Adrenal gland (tissue), 12 donors: ENCODE measurements around the gene MYBBP1A. TPM values are rescaled to one million over a fixed set of nuclear protein-coding genes. Genes with fewer than 3 reads are reported as not detected.

Experiments
- DNase-seq, 7 donors: peaks; one replicate each; pipeline ENCODE4 v3.0.0-alpha.2; 2019 to 2020
- H3K27ac ChIP-seq, 5 donors: fragments of 200-600 bp; sonication (generic) in 4 of 5; 1 replicate in 3 of 5; 2 replicates in 2 of 5; pipeline versions ENCODE4 v1.5.1 to v1.8.0; 2016 to 2020; ENCODE audit warnings: mild to moderate bottlenecking in 1 of 5
- H3K27me3 ChIP-seq: fragments of 200-600 bp; 2 replicates; pipeline ENCODE4 v1.8.0; 2021
- H3K36me3 ChIP-seq, 2 donors: fragments of 200-600 bp; replicated peaks in 1 of 2; 1 replicate in 1 of 2; 2 replicates in 1 of 2; pipeline versions ENCODE4 v1.5.1 to v1.8.0; 2018 to 2022
- H3K4me1 ChIP-seq, 2 donors: fragments of 200-600 bp; replicated peaks in 1 of 2; 1 replicate in 1 of 2; 2 replicates in 1 of 2; pipeline versions ENCODE4 v1.5.1 to v1.8.0; 2018 to 2021
- H3K4me3 ChIP-seq, 4 donors: fragments of 200-600 bp; sonication (generic) in 3 of 4; one replicate each; pipeline ENCODE4 v1.5.1; 2016 to 2018
- H3K9me3 ChIP-seq, 3 donors: fragments of 200-600 bp; sonication (generic) in 1 of 3; replicated peaks in 1 of 3; 1 replicate in 2 of 3; 2 replicates in 1 of 3; pipeline versions ENCODE4 v1.5.1 to v1.8.0; 2016 to 2021
- CTCF ChIP-seq, 6 experiments: fragments of 450-650 bp in 4 of 6; fragments of 200-600 bp in 2 of 6; sonication (generic) in 1 of 6; IDR thresholded peaks; 1 replicate in 5 of 6; 2 replicates in 1 of 6; pipeline versions ENCODE4 v1.5.1 to v1.8.0; 2016 to 2021; ENCODE audit warnings: antibody characterized with exemption in 6 of 6, mild to moderate bottlenecking in 2 of 6, moderate library complexity in 1 of 6
- POLR2A ChIP-seq, 2 donors: fragments of 450-650 bp; IDR thresholded peaks; one replicate each; pipeline ENCODE4 v1.6.1; 2017; ENCODE audit warnings: antibody characterized with exemption in 2 of 2, mild to moderate bottlenecking in 2 of 2, moderate library complexity in 1 of 2
- WGBS, 4 donors: extraction: QIAGEN DNeasy Blood & Tissue Kit in 2 of 4; methylation state at CpG; one replicate each; pipeline versions ENCODE4 v1.1.5 to v1.1.7; 2013 to 2017; 5-methylcytosine and 5-hydroxymethylcytosine counted together
- intact Hi-C, 2 donors: fragments of 100-400 bp; cut with DNase I; formaldehyde crosslinking; loops; one replicate each; pipeline versions ENCODE4 v1.14.1 to v1.15.0; 2022 to 2023
- polyA plus RNA-seq, 3 donors: library from polyadenylated mRNA; stranded (reverse); fragments of 200-250 nt in 2 of 3; fragments of 350-450 nt in 1 of 3; fragmentation: Illumina TruSeq in 1 of 3; extraction: RNeasy Lipid Tissue Mini Kit (QIAGEN cat#74804) in 1 of 3; gene quantifications; one replicate each; pipeline ENCODE4 v1.2.3, GENCODE V29; 2013 to 2014
- total RNA-seq, 9 donors: library from RNA; depleted of rRNA in 4 of 9; stranded (reverse); fragments of >200 nt in 4 of 9; fragments of 120-200 nt in 1 of 9; fragmentation: NEBNext Ultra II Directional in 1 of 9; extraction: Animal tissue kit (Norgen Biotek cat#: 25700) in 1 of 9; gene quantifications; one replicate each; pipeline versions ENCODE4 v1.1.0 to v1.2.4, GENCODE V29; 2013 to 2023
- donor health status: healthy with polysubstance abuse.
- donor health status: Bipolar disorder and iron deficiency.
- donor health status: DM: yes; HTN: yes; CAD: no.
- donor health status: DM: no; HTN: no; CAD: no.
- donor health status: DM: no; HTN: no; CAD: no.
- donor health status: DM: yes; HTN: yes; CAD: no.

Gene MYBBP1A
- total and polyA plus RNA-seq, 12 donors, result 17.9 to 65.5 (median 42.4) TPM

GRCh38 chr17:4560421-4560820 is 5.2 kb upstream of the MYBBP1A start, which contains the start of gene GGT6:
Gene GGT6 (minus strand): TSS chr17:4560577. CDS start chr17:4560521, 56 bp downstream.
- H3K4me3 ChIP-seq, result no peak within 1 kb of the TSS
- TF ChIP-seq CTCF (IDR thresholded peaks at IDR 0.05), result no peak
- no peak for TF ChIP-seq POLR2A (IDR thresholded peaks at IDR 0.05)
- WGBS, 4 donors, result 56 to 74% (median 67%) methylated on average over 8 to 12 of the region's 12 CpGs
- H3K27me3 ChIP-seq, result no peaks in the 10 kb centered on the region
- DNase-seq, result peak in 3 of 7 donors; percentile 62 to 65 (median 63)
- H3K4me1 ChIP-seq, result peaks cover 5 to 16% of the 10 kb centered on the region in 2 donors
- no peaks in the 10 kb centered on the region for H3K36me3 ChIP-seq
- peak within 1 kb of the TSS in 2 of 5 donors; percentile 47 to 49 for H3K27ac ChIP-seq
- no peaks in the 10 kb centered on the region for H3K9me3 ChIP-seq
- intact Hi-C loops, result no loop called here

- H3K4me1 ChIP-seq, result peaks cover 6 to 15% of the 10 kb centered on the region in 2 donors
- TF ChIP-seq CTCF (IDR thresholded peaks at IDR 0.05), result no peak
- TF ChIP-seq POLR2A (IDR thresholded peaks at IDR 0.05), result no peak
- DNase-seq, result no peak
- H3K36me3 ChIP-seq, result no peaks in the 10 kb centered on the region
- H3K9me3 ChIP-seq, result no peaks in the 10 kb centered on the region
- H3K4me3 ChIP-seq, result no peak overlapping the region
- WGBS, 4 donors, result 94 to 96% (median 96%) methylated on average over 3 to 5 of the region's 5 CpGs; no CpG with 5 or more reads in 1 of the 4 donors
- H3K27me3 ChIP-seq, result no peaks in the 10 kb centered on the region
- intact Hi-C loops, result no loop called here
- no peak overlapping the region for H3K27ac ChIP-seq
Observed at GRCh38 chr17:4559966-4560365, 4.8 kb upstream of the MYBBP1A start.

- intact Hi-C loops, result no loop called here
- no peak for DNase-seq
- Histone ChIP-seq H3K4me3 (no peak overlapping the region), H3K4me1 (peaks cover 13 to 21% of the 10 kb centered on the region in 2 donors), H3K27me3 (no peaks in the 10 kb centered on the region), H3K9me3 (no peaks in the 10 kb centered on the region), H3K36me3 (no peaks in the 10 kb centered on the region), H3K27ac (no peak overlapping the region)
- WGBS, 4 donors, result 57 to 70% (median 57%) methylated on average over 12 to 17 of the region's 17 CpGs; no CpG with 5 or more reads in 1 of the 4 donors
- no peak for TF ChIP-seq CTCF (IDR thresholded peaks at IDR 0.05)
- TF ChIP-seq POLR2A (IDR thresholded peaks at IDR 0.05), result no peak
Observed at GRCh38 chr17:4559139-4559791, 4.1 kb upstream of the MYBBP1A start.

- Histone ChIP-seq H3K36me3 (peaks cover 0 to under 1% of the 10 kb centered on the region in 2 donors), H3K4me3 (no peak overlapping the region), H3K4me1 (peaks cover 17 to 27% of the 10 kb centered on the region in 2 donors), H3K27me3 (no peaks in the 10 kb centered on the region), H3K27ac (no peak overlapping the region), H3K9me3 (no peaks in the 10 kb centered on the region)
- WGBS, 4 donors, result 85 to 90% (median 87%) methylated on average over 7 to 24 of the region's 24 CpGs
- DNase-seq, result no peak
- intact Hi-C loops, result no loop called here
- TF ChIP-seq POLR2A (IDR thresholded peaks at IDR 0.05), result no peak
- TF ChIP-seq CTCF (IDR thresholded peaks at IDR 0.05), result no peak
Observed at GRCh38 chr17:4558347-4558971, 3.3 kb upstream of the MYBBP1A start.
